NCI-H1694 (cell line): ENCODE results near the gene TGFBR3.
"Not testable (repeated sequence)": the region's sequence is repeated elsewhere in the genome, so short reads cannot be mapped to it uniquely, and the experiment has no call there.

Source experiments
- DNase-seq: peaks from one replicate; lab custom pipeline; 2025; lab: John Stamatoyannopoulos, UW

Gene TGFBR3

GRCh38 chr1:91883470-91883869 lies 2.5 kb downstream of the TGFBR3 start:
- DNase-seq, result peak; percentile 21

GRCh38 chr1:91881280-91881679 lies 4.7 kb downstream of the TGFBR3 start:
- DNase-seq, result no peak

DNA sequence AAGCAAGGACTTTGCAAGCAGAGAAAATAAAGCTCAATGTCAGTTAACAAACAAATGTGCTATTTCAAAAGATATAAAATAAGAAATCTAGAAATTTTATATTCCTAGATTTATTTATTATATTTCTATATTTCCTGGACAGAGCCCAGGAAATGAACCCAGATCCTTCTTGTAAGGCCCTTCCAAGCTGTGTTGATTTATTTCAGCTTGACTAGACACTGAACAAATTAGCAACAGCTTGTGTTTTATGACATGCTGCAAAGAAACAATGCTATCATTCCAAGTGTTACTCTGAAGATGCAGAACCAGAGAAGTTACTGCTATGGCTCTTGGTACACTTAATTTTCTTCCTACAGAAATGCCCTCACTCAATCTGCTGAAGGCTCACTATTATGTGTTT lies 6.2 kb downstream of the TGFBR3 start:
- no peak for DNase-seq

DNA sequence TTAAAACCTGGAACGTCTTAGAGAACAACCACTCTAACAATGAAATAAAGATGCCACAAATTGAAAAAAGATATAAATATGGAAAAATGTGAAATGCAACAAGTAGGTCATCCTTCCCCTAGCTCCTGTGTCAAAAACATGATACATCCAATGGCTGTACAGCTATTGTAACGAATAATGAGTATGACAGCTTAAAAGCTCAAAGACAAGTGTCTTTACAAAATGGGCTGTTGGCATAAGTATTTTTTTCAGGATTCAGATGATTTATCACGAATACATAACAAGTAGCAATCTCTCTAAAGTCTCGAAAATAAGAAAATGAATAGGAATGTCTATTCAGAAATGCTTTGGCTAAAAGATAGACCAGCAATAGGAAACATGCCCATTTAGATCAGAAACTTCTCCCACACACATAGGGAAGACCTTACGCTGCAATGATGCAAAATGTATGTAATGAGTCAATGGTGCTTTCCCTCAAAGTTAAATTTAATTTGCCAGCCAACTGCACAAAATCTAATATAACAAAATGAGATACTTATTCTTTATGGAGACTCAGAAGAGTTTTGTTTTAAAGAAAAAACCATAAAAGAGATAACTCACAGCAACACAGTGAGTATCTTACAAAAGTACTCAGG lies 8.3 kb downstream of the TGFBR3 start:
- no peak for DNase-seq

GRCh38 chr1:91876781-91877573 lies 9.0 kb downstream of the TGFBR3 start:
- DNase-seq, result no peak

DNA sequence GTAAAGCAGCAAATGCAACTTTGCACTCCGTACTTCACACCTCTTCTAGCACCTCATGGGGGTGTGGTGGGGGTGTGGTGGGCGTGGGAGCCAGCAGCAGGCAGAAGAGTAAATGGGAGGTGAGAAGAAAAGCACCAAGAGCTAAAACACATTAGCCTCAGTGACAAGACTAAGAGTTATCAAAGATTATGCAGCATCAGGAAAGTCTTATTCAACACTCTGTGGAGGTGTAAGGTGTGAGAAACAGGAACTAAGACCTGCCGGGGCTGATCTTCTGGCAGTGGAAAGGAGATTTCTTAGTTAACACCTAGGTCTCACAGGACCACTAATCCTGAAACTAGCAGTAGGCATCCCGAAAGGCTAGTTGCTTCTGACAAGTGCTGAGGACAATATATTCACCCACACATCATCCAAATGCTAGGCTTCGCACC lies 9.9 kb downstream of the TGFBR3 start:
- DNase-seq, result no peak

- DNase-seq, result no peak
These were observed 11.8 kb downstream of the TGFBR3 start for GRCh38 chr1:91874167-91874566.

- no peak for DNase-seq
These were observed 13.3 kb downstream of the TGFBR3 start for GRCh38 chr1:91872559-91873081.

DNA sequence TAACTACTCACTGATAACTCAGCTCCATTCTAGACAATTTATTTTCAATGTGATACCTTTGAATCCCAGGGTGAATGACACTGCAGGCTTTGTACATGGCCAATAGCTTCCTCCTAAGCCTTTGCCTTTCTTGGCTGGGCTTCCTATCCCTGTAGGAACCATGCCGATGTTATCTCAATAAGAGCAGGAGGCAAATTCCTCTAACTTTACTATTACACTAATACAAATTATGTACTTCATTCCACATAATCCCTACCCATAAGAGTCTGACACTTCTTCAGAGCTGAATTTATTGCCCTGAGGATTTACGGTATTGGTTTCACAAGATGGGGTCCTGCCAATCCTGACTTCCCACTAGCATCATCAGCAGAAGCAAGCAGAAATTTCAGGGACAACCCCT lies 14.0 kb downstream of the TGFBR3 start:
- no peak for DNase-seq

DNA sequence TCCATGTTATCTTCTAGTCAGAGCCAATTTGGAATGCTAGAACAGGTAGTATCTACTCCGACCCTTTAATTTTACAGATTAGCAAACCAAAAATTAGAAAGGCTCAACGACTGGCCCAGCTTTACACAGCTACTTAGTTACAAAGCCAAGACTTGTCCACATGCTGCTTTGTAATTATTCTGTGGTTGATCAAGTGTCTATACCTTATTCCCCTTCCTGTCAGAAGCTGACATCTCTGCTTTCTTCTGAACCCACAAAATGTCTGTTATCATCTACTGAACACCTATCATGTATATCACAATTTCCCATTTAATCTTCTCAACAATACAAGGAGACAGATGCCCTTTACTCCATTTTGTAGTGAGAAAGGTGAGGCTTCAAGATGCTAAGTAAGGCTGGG lies 15.6 kb downstream of the TGFBR3 start:
- DNase-seq, result no peak

- no peak for DNase-seq
These were observed 19.5 kb downstream of the TGFBR3 start for GRCh38 chr1:91866425-91866824.

DNA sequence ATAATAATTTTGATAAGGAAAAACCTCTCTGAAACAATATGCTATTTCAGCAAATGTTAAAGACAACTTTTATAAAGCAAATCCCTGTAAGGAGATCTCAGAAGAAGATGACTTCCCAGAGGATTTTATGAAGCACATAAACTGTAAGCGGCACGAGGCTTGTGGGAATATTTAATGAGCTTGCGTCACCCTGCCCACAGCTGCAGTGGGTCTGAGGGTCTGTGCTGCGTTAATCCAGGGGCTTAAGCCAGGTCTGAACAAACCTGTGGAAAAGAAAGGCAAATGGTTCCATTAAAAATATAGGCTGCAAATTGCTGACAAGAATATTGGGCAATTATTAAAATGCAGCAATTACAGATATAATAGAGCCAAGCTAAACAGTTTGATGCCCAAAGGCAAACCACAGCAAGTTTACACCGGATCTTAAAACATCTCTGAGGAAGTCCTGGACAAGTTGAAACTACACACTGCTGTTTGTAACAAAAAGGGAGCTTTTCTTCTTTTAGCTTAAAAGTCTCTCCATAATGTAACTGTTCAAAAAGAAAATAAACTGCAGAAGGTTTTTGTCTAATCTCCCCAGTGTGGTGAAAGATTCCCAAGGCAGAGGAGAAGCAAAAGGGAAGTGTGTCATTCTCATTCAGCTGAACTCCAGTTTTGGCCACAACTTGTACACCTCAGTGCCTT lies 21.8 kb downstream of the TGFBR3 start:
- no peak for DNase-seq

GRCh38 chr1:91863498-91863897 lies 22.5 kb downstream of the TGFBR3 start:
- DNase-seq, result no peak

GRCh38 chr1:91862120-91862519 lies 23.8 kb downstream of the TGFBR3 start:
- DNase-seq, result no peak

DNA sequence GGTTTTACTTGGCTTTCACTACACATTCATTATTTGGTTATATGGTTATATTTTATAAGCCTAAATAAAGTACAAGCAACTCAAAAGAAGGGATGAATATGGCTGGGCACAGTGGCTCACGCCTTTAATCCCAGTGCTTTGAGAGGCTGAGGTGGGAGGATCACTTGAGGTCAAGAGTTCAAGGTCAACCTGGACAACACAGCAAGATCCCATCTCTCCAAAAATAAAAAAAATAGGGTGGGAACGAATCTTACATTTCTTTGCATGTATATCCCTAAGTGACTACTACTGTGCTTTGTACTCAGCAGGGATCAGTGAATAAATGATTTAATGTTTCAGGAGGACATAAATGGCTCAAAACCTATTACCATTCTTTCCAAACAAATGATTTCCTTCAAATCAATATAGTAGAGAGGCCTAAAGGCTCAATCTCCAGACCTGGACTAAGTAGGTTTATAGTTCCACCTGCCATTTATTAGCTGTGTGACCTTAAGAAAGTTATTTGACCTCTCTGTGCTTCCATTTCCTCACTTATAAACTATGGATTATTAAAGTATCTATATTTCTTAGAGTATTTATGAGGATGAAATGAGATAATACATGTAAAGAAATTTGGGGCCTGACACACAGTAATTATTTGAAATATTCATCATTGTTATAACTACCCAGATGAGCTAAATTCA lies 28.3 kb downstream of the TGFBR3 start:
- DNase-seq, result no peak

DNA sequence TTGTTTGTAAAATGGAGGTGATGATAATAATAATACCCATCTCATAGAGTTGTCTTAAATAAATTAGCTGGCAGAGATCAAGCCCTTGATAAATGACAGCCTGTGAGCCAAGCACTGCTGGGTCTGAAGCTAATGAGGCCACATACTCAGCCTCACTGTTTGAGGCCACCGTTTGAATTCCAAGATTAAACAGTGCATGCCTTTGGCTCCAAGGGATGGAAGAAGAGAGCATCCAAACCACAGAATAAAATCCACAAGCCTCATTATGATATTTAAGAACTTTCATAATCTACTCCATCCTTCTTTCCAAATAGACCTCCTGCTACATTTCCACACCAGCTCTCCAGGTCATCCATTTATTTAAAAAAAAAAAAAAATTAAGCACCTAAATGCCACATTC lies 29.0 kb downstream of the TGFBR3 start:
- no peak for DNase-seq

DNA sequence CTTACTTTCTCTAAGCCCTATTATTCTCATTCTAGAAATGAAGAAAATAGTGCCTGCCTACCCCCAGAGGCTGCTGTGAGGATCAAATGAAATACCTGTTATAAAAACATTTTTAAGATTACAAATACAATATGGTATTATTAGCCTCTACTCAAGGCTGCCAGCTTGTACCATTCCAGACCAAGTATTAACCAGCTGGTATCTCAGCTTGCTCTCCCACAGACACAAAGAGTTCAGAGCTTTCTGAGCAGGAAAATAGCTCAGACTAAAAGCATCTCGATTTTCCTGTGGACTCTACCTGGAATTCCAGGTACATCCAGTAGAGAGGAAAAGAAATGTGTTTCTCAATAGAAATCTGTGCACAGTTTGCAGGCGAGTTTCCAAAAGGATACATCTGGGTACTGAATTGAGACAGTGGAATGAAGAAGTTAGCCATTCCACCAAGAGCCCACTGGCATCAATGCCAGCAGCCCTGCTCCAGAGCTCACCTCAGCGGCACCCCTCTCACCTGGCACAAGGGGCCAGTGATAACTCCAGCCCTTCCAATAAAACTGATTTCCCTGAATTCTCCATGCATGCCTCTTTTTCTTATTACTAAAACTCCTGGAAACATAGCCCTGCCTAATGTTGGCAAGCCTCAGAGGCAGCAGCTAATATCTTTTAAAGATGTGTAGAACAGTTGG lies 31.0 kb downstream of the TGFBR3 start:
- DNase-seq, result no peak

GRCh38 chr1:91853397-91853796 lies 32.6 kb downstream of the TGFBR3 start:
- no peak for DNase-seq

GRCh38 chr1:91852011-91852410 lies 33.9 kb downstream of the TGFBR3 start:
- not testable (repeated sequence) for DNase-seq

DNA sequence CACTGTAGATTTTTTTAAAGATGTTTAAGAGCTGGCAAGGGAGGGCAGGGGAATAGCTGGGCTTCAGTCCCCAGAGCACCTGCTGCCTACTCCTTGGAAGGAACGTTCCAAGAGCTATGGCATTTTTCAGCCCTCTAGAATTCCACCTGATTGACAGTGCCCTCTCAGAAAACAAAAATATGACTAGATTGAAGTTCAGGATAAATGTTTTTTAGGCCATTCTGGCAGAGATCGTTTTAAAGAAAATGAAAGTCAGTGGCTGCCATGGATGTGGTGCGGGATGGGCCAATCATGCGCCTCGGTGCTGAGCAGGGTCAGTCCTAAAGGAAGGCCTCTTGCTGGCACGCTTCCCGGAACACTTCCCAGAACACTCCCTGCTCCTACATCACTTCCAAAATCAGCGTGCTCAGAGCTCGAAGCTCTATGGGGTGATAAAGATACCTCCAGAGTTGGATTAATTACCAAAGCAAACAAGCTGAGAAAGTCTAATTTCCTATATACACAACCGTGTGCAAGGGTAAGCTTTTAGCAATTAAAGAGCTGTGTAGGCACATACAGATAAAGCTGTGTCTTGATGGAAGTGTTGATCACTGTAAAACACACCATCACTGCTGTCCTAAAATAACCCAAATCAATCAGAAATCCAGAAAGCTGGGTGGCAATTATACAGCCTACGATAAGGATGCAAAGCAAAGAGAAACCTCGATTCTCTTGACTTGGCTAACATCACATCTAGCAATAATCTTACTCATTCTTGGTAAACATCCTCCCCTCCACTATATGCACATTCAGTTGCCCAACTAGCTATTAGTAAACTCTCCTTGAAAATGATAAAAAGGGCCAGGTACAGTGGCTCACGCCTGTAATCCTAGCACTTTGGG lies 34.6 kb downstream of the TGFBR3 start:
- no peak for DNase-seq

- no peak for DNase-seq
These were observed 35.2 kb downstream of the TGFBR3 start for GRCh38 chr1:91850708-91851107.
